Activated CD8-positive, alpha-beta memory T cell treated with anti-CD3 and anti-CD28 coated beads for 24 hours (primary cell): ENCODE results near the gene SSUH2.
"Not testable (repeated sequence)": the region's sequence is repeated elsewhere in the genome, so short reads cannot be mapped to it uniquely, and the experiment has no call there.

ENCODE experiments used
- DNase-seq: peaks from one replicate; pipeline ENCODE4 v3.0.0-alpha.2; 2020

Gene SSUH2

GRCh38 chr3:8608041-8608790, 36.4 kb downstream of the SSUH2 start:
- DNase-seq = no peak

- no peak for DNase-seq
These were observed 37.2 kb downstream of the SSUH2 start for GRCh38 chr3:8607234-8608040.

- no peak for DNase-seq
These were observed 37.8 kb downstream of the SSUH2 start for GRCh38 chr3:8606701-8607231.

GRCh38 chr3:8604988-8605387, 39.6 kb downstream of the SSUH2 start:
- no peak for DNase-seq

GRCh38 chr3:8604006-8604405, 40.6 kb downstream of the SSUH2 start:
- no peak for DNase-seq

- DNase-seq = no peak
These were observed 41.4 kb downstream of the SSUH2 start for GRCh38 chr3:8603115-8603710.

- no peak for DNase-seq
These were observed 44.1 kb downstream of the SSUH2 start for GRCh38 chr3:8600457-8600856.

- DNase-seq = no peak
These were observed 45.5 kb downstream of the SSUH2 start for GRCh38 chr3:8599146-8599545.

GRCh38 chr3:8597219-8597853, 47.3 kb downstream of the SSUH2 start:
- DNase-seq = no peak

- DNase-seq = no peak
These were observed 48.0 kb downstream of the SSUH2 start for GRCh38 chr3:8596321-8597218.

GRCh38 chr3:8595695-8596115, 48.9 kb downstream of the SSUH2 start:
- DNase-seq = no peak

GRCh38 chr3:8595252-8595651, 49.3 kb downstream of the SSUH2 start:
- DNase-seq = no peak

GRCh38 chr3:8593021-8593827, 51.4 kb downstream of the SSUH2 start:
- DNase-seq = no peak

- DNase-seq = no peak
These were observed 54.6 kb downstream of the SSUH2 start for GRCh38 chr3:8589880-8590556.

GRCh38 chr3:8584661-8585060, 59.9 kb downstream of the SSUH2 start:
- no peak for DNase-seq

- DNase-seq = no peak
These were observed 62.7 kb downstream of the SSUH2 start for GRCh38 chr3:8581806-8582445.

GRCh38 chr3:8581373-8581772, 63.2 kb downstream of the SSUH2 start:
- no peak for DNase-seq

GRCh38 chr3:8580434-8580833, 64.2 kb downstream of the SSUH2 start:
- DNase-seq = not testable (repeated sequence)

GRCh38 chr3:8579943-8580342, 64.7 kb downstream of the SSUH2 start:
- DNase-seq = no peak

GRCh38 chr3:8579096-8579495, 65.5 kb downstream of the SSUH2 start:
- no peak for DNase-seq
